NCI-H128 (cell line): ENCODE results near the gene MBD5.

Source experiments
- DNase-seq: peaks from one replicate; lab custom pipeline; 2025; ENCODE audit not compliant: unreplicated experiment; lab: John Stamatoyannopoulos, UW

Gene MBD5

DNA sequence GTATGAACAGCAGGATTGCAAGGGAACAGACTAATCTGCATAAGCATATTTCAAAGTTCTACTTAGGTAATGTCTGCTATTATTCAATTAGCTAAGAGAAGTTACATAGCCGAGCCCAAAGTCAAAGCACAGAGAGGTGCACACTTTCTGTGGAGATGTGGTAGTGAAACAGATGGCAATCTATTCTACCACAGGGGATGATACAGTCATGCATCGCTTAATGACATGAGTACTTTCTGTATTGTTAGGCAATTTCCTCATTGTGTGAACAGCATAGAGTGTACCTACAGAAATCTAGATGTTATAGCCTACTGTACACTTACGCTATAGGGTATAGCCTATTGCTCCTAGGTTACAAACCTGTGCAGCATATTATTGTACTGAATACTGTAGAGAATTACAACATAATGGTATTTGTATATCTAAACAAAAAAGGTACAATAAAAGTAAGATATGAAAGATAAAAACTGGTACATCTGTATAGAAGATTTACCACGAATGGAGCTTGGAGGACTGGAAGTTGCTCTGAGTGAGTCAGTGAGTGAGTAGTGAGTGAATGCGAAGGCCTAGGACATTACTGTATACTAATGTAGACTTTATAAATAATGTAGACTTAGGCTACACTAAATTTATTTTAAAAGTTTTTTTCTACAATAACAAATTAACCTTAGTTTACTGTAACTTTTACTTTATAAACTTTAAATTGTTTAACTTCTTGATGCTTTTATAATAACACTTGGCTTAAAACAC lies 197.6 kb downstream of the MBD5 start:
- no peak for DNase-seq

DNA sequence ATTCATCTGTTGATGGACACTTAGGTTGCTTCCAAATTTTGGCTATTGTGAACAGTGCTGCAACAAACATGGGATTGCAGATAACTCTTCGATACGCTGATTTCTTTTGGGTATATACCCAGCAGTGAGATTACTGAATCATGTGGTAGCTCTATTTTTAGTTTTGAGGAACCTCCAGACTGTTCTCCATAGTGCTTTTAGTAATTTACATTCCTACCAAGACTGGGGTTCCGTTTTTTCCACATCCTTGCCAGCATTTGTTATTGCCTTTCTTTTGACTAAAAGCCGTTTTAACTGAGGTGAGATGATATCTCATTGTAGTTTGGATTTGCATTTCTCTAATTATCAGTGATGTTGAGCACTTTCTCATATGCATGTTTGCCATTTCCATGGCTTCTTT lies 200.3 kb downstream of the MBD5 start:
- no peak for DNase-seq

DNA sequence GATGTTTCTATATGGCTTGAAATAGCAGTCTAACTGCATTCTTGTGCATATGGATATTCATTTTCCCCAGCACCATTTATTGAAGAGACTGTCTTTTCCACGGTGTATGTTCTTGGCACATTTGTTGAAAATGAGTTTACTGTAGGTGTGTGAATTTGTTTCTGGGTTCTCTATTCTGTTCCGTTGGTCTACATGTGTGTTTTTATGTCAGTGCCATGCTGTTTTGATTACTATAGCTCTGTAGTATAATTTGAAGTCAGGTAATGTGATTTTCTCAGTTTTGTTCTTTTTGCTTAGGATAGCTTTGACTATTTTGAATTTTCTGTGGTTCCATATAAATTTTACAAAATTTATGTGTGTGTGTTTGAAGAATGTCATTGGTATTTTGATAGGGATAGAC lies 201.0 kb downstream of the MBD5 start:
- DNase-seq, result no peak

DNA sequence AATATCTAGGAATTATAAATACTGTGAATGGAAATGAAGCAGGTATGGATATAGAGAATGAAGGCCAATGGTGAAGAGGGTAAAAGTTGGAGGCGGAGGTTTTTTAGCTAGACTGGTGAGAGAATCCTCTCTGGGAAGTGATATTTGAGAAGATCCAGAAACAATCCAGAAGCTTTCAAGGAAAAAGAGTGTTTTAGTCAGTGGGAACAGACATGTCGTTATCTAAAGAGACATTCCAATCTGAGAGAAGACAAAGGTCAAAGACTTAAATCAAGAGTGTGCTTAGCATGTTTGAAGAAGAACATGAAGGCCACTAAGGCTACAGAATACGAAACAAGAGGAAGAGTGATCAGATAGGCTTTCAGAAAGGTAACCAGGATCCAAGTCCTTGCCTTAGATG lies 211.0 kb downstream of the MBD5 start:
- DNase-seq, result no peak

DNA sequence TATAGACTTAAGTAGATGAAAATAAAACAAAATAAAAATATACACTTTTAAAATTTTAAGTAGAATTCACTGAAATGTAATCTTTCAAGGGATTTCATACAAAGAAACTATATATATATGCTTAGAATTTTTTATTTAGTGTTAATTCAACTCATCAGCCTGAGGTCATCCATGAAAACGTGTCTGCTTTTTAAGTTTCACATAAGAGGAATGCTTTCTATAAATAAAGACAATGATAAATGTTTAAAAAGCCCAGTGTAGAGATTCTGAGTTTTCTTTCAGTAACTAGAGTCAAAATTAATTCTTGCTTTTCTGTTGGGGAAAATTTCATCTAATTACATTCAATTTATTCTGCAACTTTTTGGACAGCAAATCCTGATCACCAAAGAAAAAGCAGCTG lies 213.3 kb downstream of the MBD5 start:
- no peak for DNase-seq

DNA sequence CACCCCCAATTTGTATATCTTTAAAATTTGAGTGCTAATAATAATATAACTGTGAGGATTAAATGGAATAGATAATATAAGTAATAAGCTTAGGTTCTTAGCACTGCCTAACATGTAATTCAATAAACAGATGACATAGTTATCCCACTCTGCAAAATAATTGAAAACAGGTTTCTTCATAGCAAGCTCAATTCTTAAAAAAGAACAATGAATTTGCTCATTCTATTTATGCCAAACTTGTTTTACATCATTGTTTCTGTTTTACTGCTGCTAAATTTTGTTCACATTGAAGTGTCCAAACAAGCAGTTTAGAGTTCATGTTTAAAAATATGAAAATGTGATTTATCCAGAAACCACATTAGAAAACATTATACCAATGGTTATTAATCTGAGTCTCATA lies 217.0 kb downstream of the MBD5 start:
- DNase-seq, result no peak

DNA sequence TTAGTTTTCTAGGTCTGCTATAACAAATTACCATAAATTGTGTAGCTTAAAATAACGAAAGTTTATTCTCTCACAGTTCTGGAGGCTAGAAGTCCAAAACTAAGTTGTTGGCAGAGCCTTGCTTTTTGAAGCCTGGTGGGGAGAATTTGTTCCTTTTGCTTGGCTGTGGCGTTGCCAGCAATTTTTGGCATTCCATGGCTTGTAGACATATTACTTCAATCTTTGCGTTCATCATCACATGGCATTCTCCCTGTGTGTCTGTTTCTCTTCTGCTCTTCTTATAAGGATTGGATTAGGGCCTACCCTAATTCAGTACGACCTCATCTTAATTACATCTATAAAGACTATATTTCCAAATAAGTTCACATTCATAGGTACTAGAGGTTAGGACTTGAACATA lies 217.7 kb downstream of the MBD5 start:
- no peak for DNase-seq

DNA sequence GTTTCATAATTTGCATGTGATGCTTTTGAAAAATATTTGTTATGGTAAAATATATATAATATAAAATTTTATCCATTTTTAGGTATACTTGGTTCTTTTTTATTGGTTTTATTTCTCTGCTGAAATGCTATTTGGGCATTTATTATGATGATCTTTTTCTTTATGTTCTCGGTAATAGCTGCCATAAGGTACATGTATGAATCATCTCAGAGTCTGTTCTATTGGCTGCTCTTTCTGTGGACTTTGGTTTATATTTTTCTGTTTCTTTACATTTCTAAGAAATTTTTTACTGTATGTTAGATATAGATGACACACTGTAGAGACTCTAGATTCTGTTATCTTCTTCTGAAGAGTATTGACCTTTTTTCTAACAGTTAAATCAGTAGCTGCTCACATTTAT lies 219.9 kb downstream of the MBD5 start:
- no peak for DNase-seq

DNA sequence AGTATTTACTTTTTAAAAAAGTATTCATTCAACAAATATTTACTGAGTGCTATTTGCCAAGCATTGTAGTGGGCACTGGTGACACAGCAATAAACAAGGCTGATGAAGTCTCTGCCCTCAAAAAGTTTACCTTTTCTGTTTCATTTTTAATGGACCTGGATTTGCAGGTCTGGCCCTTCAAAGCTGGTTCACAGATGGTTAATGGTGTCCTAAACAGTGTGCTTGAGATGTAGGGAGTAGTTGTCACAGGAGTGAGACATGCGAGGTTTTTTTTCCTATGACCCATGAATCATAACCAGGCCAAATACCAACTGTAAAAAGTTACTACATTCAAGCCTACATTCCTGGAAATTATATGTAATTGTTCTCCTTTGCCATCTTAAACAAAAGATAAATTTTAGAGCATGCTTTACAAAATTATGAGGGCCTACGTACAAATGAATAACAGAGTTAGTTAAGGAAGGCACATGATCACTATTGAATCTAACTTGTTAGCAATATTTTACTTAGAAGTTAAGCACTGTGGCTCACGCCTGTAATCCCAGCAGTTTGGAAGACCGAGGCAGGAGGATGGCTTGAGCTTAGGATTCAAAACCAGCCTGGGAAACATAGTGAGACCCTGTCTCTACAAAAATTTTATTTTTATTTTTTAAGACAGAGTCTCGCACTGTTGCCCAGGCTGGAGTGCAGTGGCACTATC lies 223.9 kb downstream of the MBD5 start:
- no peak for DNase-seq

DNA sequence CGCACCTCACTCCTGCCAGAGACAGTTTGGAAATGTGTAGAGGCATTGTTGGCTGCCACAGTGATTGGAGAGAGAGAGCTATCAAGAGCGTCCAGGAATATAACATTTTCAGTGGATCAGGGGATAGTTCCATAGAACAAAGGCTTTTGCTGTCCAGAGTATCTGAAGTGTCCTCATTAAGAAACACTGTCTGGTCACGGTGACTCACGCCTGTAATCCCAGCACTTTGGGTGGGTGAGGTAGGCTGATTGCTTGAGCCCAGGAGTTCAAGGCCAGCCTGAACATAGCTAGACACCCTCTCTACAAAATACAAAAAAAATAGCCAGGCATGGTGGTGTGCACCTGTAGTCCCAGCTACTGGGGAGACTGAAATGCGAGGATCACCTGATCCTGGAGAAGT lies 231.1 kb downstream of the MBD5 start:
- DNase-seq, result no peak

DNA sequence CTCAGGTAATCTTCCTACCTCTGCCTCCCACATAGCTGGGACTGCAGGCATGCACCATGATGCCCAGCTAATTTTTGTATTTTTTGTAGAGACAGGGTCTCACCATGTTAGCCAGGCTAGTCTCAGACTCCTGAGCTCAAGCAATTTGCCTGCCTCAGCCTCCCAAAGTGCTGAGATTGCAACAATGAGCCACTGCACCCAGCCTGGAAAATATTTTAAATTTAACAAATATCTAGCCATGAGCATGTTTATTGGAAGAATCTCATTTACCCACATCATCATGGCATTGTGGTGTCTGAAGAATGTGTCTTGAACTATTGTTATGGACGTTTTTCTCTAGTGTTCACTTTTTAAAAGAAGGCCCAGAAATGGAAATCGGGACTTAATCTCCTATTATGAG lies 231.8 kb downstream of the MBD5 start:
- DNase-seq, result no peak

DNA sequence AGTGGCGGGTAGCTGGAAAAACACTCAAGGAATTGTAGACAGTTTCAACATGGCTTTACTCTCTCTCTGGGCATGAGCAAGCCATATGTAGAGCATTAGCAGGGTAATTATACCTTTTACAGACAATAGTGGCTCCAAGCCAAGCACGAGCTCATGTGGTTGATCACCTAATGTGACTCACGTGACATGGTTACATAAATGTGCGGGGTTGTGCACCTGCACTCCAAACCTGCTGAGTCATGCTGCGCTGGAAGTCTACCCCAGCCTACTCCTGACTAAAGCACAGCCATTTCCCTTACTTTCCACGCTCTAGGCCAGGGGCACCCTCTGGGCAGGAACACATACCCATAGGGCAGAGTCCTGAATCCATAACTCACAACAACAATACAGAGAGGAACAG lies 232.8 kb downstream of the MBD5 start:
- DNase-seq, result no peak

DNA sequence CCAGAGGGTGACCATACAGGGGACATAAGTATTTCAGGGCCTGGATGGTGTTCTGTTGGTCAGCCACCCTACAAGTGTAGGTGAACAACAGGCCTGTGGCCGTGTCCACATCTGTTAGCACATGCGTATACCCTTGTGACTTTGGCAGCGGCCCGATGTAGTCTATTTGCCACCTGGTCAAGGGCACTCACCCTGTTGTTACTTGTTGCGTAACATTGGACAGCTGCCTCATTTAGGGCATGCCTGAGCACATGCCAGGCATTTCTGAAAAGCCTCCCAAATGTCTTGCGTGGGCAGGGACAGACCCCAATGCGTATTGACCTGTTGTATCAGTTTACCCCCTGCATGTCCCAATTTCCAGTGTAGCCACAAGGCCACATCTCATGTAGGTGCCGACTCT lies 235.0 kb downstream of the MBD5 start:
- no peak for DNase-seq

DNA sequence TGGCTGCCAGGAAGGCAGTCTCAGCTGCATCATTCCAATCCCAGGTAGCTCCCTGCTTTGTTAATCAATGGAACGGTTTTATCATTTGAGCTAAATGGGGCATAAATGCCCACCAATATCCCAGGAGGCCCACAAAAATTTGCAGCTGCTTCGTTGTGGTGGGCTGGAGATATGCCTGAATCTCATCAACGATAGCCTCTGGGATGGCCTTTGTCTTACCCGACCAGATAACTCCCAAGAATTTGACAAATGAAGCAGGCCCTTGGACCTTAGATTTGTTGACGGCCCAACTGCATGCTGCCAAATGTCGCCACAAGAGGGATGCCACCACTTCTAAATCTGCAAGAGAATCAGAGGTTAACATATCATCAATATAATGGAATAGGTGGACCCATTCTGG lies 236.4 kb downstream of the MBD5 start:
- DNase-seq, result no peak

DNA sequence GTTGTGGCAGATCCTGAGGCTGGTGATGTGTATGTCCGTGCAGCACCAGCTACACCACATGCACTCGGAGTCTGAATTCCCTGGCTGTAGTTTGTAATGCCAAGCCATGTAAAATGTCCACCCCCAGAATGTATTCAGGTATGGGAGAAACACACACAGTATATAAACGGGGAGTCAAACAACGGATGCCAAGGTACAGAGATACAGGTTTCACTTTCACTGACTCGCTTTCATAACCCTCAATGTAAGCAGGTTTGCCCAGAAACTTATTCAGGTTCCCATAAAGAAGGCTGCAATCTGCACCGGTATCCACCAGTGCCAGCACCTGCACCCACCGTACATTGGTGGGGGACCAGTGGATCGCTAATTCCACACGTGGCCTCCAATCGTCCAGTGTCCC lies 237.2 kb downstream of the MBD5 start:
- DNase-seq, result no peak

DNA sequence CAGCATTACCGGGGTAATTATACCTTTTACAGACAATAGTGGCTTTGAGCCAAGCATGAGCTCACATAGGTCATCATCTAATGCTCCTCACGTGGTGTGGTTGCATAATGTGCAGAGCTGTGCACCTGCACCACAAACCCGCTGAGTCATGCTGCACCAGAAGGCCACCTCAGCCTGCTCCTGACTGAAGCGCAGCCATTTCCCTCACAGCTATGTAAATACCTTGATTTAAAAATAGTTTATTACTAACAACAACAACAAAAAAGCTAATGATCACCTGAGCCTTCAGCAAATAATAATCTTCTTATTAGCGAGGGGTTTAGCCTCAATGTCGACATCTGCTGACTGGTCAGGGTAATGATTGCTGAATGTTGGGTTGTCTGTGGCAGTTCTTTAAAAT lies 238.8 kb downstream of the MBD5 start:
- DNase-seq, result no peak

DNA sequence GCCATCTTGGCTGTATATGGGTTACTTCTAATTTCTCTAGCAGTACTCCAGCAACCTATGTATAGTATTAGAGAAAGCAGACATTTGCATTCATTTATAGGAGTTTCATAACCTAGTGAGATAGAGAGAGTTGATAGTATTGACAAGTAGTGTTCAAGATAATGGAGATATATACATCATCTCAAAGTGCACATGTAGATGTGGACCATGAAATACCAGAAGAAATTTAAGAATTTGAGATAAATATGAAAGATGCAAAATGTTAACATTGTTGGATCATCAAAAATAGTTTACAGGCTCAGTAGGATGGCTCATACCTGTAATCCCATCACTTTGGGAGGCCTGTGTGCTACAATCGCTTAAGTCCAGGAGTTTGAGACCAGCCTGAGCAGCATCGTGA lies 243.0 kb downstream of the MBD5 start:
- no peak for DNase-seq

DNA sequence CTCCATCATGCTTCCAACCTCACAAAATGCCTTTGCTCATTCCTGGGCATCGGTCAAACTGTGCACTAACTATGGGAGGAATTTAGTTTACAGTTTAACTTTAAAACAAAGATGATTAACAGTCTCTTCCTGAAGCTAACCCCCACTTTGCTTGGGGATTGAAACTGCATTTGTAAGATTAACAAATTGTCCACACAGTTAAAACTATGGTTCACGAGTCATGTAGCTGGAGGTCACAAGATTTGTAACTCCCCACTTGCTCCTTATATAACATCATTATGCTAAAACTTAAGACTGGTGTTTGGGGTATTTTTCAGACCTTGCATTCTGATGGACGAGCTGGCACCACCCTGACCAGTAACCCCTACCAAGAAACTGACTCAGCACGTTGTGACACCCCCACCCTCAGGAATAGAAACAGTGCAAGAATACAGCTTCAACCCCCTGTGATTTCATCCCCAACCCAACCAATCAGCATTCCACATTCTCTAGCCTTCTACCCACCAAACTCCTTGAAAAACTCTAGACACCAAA lies 252.3 kb downstream of the MBD5 start:
- DNase-seq, result no peak

DNA sequence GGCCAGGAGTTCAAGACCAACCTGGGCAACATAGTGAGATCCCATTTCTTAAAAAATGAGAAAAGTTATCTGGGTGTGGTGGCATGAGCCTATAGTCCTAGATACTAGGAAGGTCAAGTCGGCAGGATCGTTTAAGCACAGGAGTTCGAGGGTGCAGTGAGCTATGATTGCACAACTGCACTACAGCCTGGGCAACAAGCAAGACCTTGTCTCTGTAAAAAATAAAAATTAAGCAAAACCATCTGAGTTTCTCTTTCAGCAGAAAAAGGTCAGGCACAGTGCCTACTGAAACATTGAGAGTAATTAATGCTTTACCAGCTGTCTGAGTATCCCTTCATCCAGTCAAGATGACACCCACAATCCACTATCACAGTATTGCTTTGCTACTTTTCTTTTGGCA lies 258.3 kb downstream of the MBD5 start:
- no peak for DNase-seq

DNA sequence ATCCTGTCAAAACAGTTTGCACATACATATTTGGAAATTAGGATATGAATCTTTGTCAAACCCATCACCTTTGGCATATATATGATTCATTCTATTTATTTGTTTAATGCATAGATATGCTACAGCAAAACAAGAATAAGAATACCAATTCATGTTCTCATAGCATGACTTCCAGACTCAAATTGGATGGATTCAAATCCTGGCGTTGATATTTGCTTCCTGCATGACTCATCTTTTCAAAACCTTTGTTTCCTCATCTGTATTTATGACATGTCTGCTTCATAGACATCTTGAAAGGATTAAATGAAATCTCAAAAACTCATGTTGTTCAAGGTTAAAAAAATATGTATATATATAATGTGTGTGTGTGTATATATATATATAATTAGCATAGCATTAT lies 261.3 kb downstream of the MBD5 start:
- DNase-seq, result no peak

DNA sequence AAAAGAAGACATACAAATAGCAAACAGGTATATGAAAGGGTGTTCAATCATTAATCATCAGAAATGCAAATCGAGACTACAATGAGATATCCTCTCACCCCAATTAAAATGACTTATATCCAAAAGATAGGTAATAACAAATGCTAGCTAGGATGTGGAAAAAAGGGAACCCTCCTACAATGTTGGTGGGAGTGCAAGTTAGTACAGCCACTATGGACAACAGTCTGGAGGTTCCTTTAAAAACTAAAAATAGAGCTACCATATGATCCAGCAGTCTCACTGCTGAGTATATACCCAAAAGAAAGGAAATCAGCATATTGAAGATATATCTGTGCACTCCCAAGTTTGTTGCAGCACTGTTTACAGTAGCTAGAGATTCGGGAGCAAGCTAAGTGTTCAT lies 271.5 kb downstream of the MBD5 start:
- no peak for DNase-seq

DNA sequence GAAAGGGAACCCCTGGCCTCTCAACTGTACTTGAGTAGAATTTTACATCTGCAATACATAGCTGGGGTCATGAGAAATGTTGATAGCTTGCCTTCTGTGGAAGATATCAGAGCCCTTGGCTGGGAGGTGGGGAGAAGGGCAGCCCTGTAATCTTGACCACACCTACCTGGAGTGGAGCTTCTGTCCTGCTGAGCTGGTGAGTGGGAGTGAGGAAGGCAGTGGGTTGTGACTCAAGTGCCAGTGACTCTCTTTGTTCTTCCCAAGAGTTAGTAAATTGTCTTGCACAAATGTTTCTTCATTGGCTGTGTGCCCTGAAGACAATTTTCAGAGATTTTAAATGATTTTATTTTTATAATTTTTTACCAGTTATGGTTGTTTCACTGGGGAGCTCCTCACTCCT lies 277.3 kb downstream of the MBD5 start:
- DNase-seq, result no peak

DNA sequence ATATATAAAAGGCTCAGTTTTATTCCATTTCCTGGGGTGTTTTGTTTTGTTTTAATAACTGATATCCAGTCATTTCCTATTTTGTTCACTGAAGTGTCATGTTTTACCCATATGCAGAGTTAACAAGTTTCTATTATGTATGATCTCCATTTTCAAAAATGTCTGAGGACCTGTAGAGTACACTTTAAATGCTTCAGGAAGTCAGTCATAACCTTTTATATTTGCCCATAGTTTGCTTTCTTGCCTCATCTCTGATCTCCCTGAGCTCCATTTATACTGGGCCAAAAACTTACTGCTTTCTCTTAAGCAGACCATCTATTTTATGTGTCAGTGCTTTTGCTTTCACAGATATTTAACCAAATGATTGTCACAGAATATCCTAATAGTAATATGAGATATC lies 278.7 kb downstream of the MBD5 start:
- no peak for DNase-seq
